GM19438 (cell line): ENCODE measurements around the gene PPP1R27.
"Not testable (repeated sequence)": the region's sequence is repeated elsewhere in the genome, so short reads cannot be mapped to it uniquely, and the experiment has no call there.

Source experiments
- ATAC-seq: cut with Tn5 transposase; IDR thresholded peaks from one replicate; pipeline ENCODE4 v1.9.1; 2021; ENCODE audit warnings: low read depth; ENCODE audit not compliant: unreplicated experiment

Gene PPP1R27

GRCh38 chr17:81842725-81843504, 8.1 kb upstream of the PPP1R27 start:
- no peak for ATAC-seq

GRCh38 chr17:81842378-81842724, 7.5 kb upstream of the PPP1R27 start:
- no peak for ATAC-seq

GRCh38 chr17:81841866-81842265, 7.0 kb upstream of the PPP1R27 start:
- no peak for ATAC-seq

GRCh38 chr17:81840826-81841778, 6.3 kb upstream of the PPP1R27 start:
- no peak for ATAC-seq

- not testable (repeated sequence) for ATAC-seq
These were observed 5.2 kb upstream of the PPP1R27 start for GRCh38 chr17:81840059-81840458.

GRCh38 chr17:81839301-81839700, 4.5 kb upstream of the PPP1R27 start:
- no peak for ATAC-seq

GRCh38 chr17:81838753-81839255, 4.0 kb upstream of the PPP1R27 start:
- no peak for ATAC-seq

- ATAC-seq: no peak
These were observed 2.8 kb upstream of the PPP1R27 start for GRCh38 chr17:81837641-81838040.

GRCh38 chr17:81833921-81834830, 674 bp downstream of the PPP1R27 start:
- ATAC-seq: no peak

- peak; percentile 62 for ATAC-seq
These were observed 1.5 kb downstream of the PPP1R27 start, which contains the start of gene MCRIP1 for GRCh38 chr17:81833160-81833920. MCRIP1 (minus strand) TSS chr17:81833291; CDS start chr17:81824506, 8,785 bp downstream.

GRCh38 chr17:81832608-81833159, 2.2 kb downstream of the PPP1R27 start:
- ATAC-seq: peak; percentile 19

- ATAC-seq: no peak
These were observed 2.8 kb downstream of the PPP1R27 start for GRCh38 chr17:81831957-81832607.

GRCh38 chr17:81831563-81831956, 3.3 kb downstream of the PPP1R27 start:
- no peak for ATAC-seq

- no peak for ATAC-seq
These were observed 5.0 kb downstream of the PPP1R27 start for GRCh38 chr17:81829858-81830257.

- ATAC-seq: no peak
These were observed 6.2 kb downstream of the PPP1R27 start for GRCh38 chr17:81828656-81829055.

GRCh38 chr17:81825841-81826466, 8.9 kb downstream of the PPP1R27 start:
- no peak for ATAC-seq

GRCh38 chr17:81824595-81824994, 10.3 kb downstream of the PPP1R27 start:
- ATAC-seq: no peak

GRCh38 chr17:81823820-81824550, 10.9 kb downstream of the PPP1R27 start:
- ATAC-seq: no peak
